ENCODE measurements around the gene DNHD1.

DNHD1 gene

GRCh38 chr11:6587360-6587953 is 90.4 kb downstream of the DNHD1 start:
- H3K27ac Mint-ChIP-seq, result no peak overlapping the region
- ATAC-seq (ENCODE audit: low read depth), result no peak
- peaks cover 10% of the 10 kb centered on the region for H3K9me3 Mint-ChIP-seq
- no peak overlapping the region for H3K4me3 Mint-ChIP-seq
- H3K27me3 Mint-ChIP-seq, result no peaks in the 10 kb centered on the region
- no peak for DNase-seq (ENCODE audit: low spot score in 2 of 2)
- peaks cover 30% of the 10 kb centered on the region for H3K36me3 Mint-ChIP-seq
- no peaks in the 10 kb centered on the region for H3K4me1 Mint-ChIP-seq

- Mint-ChIP-seq H3K27ac (no peak overlapping the region), H3K9me3 (peaks cover 8% of the 10 kb centered on the region), H3K4me3 (no peak overlapping the region), H3K27me3 (no peaks in the 10 kb centered on the region), H3K36me3 (peaks cover 29% of the 10 kb centered on the region), H3K4me1 (no peaks in the 10 kb centered on the region)
- ATAC-seq (ENCODE audit: low read depth) (no peak), DNase-seq (ENCODE audit: low spot score in 2 of 2) (no peak)
These were observed 90.9 kb downstream of the DNHD1 start for GRCh38 chr11:6588018-6588417.

- no peak for DNase-seq (ENCODE audit: low spot score in 2 of 2)
- peaks cover 40% of the 10 kb centered on the region for H3K36me3 Mint-ChIP-seq
- no peak overlapping the region for H3K27ac Mint-ChIP-seq
These were observed 97.2 kb downstream of the DNHD1 start for GRCh38 chr11:6594142-6594768.

GRCh38 chr11:6596239-6596877 is 99.3 kb downstream of the DNHD1 start:
- Mint-ChIP-seq H3K4me1 (peaks cover 21% of the 10 kb centered on the region), H3K4me3 (no peak overlapping the region), H3K9me3 (no peaks in the 10 kb centered on the region), H3K27ac (peak overlapping the region; percentile 72), H3K27me3 (no peaks in the 10 kb centered on the region), H3K36me3 (peaks cover 43% of the 10 kb centered on the region)
- no peak for ATAC-seq (ENCODE audit: low read depth)
- no peak for DNase-seq (ENCODE audit: low spot score in 2 of 2)

More at GRCh38 chr11:6594142-6594768, 97.2 kb downstream of the DNHD1 start:
- no peaks in the 10 kb centered on the region for H3K9me3 Mint-ChIP-seq
- H3K4me3 Mint-ChIP-seq, result no peak overlapping the region
- peaks cover 15% of the 10 kb centered on the region for H3K4me1 Mint-ChIP-seq
- H3K27me3 Mint-ChIP-seq, result no peaks in the 10 kb centered on the region
- no peak for ATAC-seq (ENCODE audit: low read depth)

GRCh38 chr11:6598555-6598954 is 101.5 kb downstream of the DNHD1 start:
- DNase-seq (ENCODE audit: low spot score in 2 of 2), result no peak
- H3K4me1 Mint-ChIP-seq, result peaks cover 26% of the 10 kb centered on the region
- H3K4me3 Mint-ChIP-seq, result no peak overlapping the region
- H3K27ac Mint-ChIP-seq, result peak overlapping the region; percentile 19
- no peaks in the 10 kb centered on the region for H3K9me3 Mint-ChIP-seq
- ATAC-seq (ENCODE audit: low read depth), result no peak
- peaks cover 37% of the 10 kb centered on the region for H3K36me3 Mint-ChIP-seq
- H3K27me3 Mint-ChIP-seq, result no peaks in the 10 kb centered on the region

- ATAC-seq (ENCODE audit: low read depth), result no peak
- no peak overlapping the region for H3K27ac Mint-ChIP-seq
- no peaks in the 10 kb centered on the region for H3K27me3 Mint-ChIP-seq
- peaks cover 30% of the 10 kb centered on the region for H3K36me3 Mint-ChIP-seq
- no peak for DNase-seq (ENCODE audit: low spot score in 2 of 2)
- H3K4me1 Mint-ChIP-seq, result peaks cover 26% of the 10 kb centered on the region
- H3K9me3 Mint-ChIP-seq, result no peaks in the 10 kb centered on the region
- H3K4me3 Mint-ChIP-seq, result no peak overlapping the region
These were observed 102.4 kb downstream of the DNHD1 start for GRCh38 chr11:6599449-6599848.

GRCh38 chr11:6599881-6600390 is 102.9 kb downstream of the DNHD1 start:
- Mint-ChIP-seq H3K36me3 (peaks cover 28% of the 10 kb centered on the region), H3K27ac (no peak overlapping the region), H3K4me1 (peaks cover 26% of the 10 kb centered on the region), H3K27me3 (no peaks in the 10 kb centered on the region), H3K9me3 (no peaks in the 10 kb centered on the region), H3K4me3 (no peak overlapping the region)
- no peak for ATAC-seq (ENCODE audit: low read depth)
- no peak for DNase-seq (ENCODE audit: low spot score in 2 of 2)

GRCh38 chr11:6601041-6601461 is 104.0 kb downstream of the DNHD1 start:
- Mint-ChIP-seq H3K27ac (no peak overlapping the region), H3K4me1 (peaks cover 27% of the 10 kb centered on the region), H3K36me3 (peaks cover 25% of the 10 kb centered on the region), H3K27me3 (no peaks in the 10 kb centered on the region), H3K9me3 (no peaks in the 10 kb centered on the region), H3K4me3 (no peak overlapping the region)
- DNase-seq (ENCODE audit: low spot score in 2 of 2), result no peak
- ATAC-seq (ENCODE audit: low read depth), result no peak

- Mint-ChIP-seq H3K4me1 (peaks cover 31% of the 10 kb centered on the region), H3K27ac (peak overlapping the region; percentile 73), H3K27me3 (no peaks in the 10 kb centered on the region), H3K4me3 (no peak overlapping the region), H3K36me3 (peaks cover 19% of the 10 kb centered on the region), H3K9me3 (no peaks in the 10 kb centered on the region)
- no peak for ATAC-seq (ENCODE audit: low read depth)
- no peak for DNase-seq (ENCODE audit: low spot score in 2 of 2)
These were observed 105.2 kb downstream of the DNHD1 start for GRCh38 chr11:6602096-6602940.

GRCh38 chr11:6603287-6604080 is 106.4 kb downstream of the DNHD1 start, which contains the start of the genes ILK and RRP8:
Gene ILK, plus strand, starts transcription at chr11:6603774. Its CDS starts 498 bp downstream, at chr11:6604272.
Gene RRP8, minus strand, starts transcription at chr11:6603616. Its CDS starts 114 bp downstream, at chr11:6603502.
- ATAC-seq (ENCODE audit: low read depth), result peak; percentile 85
- H3K4me3 Mint-ChIP-seq, result no peak within 1 kb of the TSS
- H3K9me3 Mint-ChIP-seq, result no peaks in the 10 kb centered on the region
- H3K4me1 Mint-ChIP-seq, result peaks cover 29% of the 10 kb centered on the region
- peaks cover 16% of the 10 kb centered on the region for H3K36me3 Mint-ChIP-seq
- DNase-seq (ENCODE audit: low spot score in 2 of 2), result peak; percentile 76 to 81
- H3K27me3 Mint-ChIP-seq, result no peaks in the 10 kb centered on the region
- H3K27ac Mint-ChIP-seq, result no peak within 1 kb of the TSS

GRCh38 chr11:6604081-6604626 is 107.1 kb downstream of the DNHD1 start:
- H3K4me3 Mint-ChIP-seq, result no peak overlapping the region
- no peaks in the 10 kb centered on the region for H3K27me3 Mint-ChIP-seq
- no peaks in the 10 kb centered on the region for H3K9me3 Mint-ChIP-seq
- peaks cover 16% of the 10 kb centered on the region for H3K36me3 Mint-ChIP-seq
- DNase-seq (ENCODE audit: low spot score in 2 of 2) (peak; percentile 30 to 52), ATAC-seq (ENCODE audit: low read depth) (peak; percentile 63)
- peaks cover 25% of the 10 kb centered on the region for H3K4me1 Mint-ChIP-seq
- H3K27ac Mint-ChIP-seq, result no peak overlapping the region

GRCh38 chr11:6604790-6605189 is 107.7 kb downstream of the DNHD1 start:
- H3K27ac Mint-ChIP-seq, result no peak overlapping the region
- H3K9me3 Mint-ChIP-seq, result no peaks in the 10 kb centered on the region
- peaks cover 15% of the 10 kb centered on the region for H3K36me3 Mint-ChIP-seq
- DNase-seq (ENCODE audit: low spot score in 2 of 2) (no peak), ATAC-seq (ENCODE audit: low read depth) (no peak)
- H3K4me3 Mint-ChIP-seq, result no peak overlapping the region
- no peaks in the 10 kb centered on the region for H3K27me3 Mint-ChIP-seq
- H3K4me1 Mint-ChIP-seq, result peaks cover 20% of the 10 kb centered on the region

Data from memory B cell (primary cell).